Measurements from ENCODE around the gene ARFGAP2. TPM values are rescaled to one million over a fixed set of nuclear protein-coding genes. Genes with fewer than 3 reads are reported as not detected.
"Not testable (repeated sequence)": the region's sequence is repeated elsewhere in the genome, so short reads cannot be mapped to it uniquely, and the experiment has no call there.

ARFGAP2 gene
- total RNA-seq, 1 donor from 2014 or later = 91.4 TPM

- not testable (repeated sequence) for DNase-seq (ENCODE audit: extremely low read depth, low read depth, low spot score)
These were observed 57.6 kb downstream of the ARFGAP2 start for GRCh38 chr11:47118958-47119688.

Other genes starting within 250 kb of the ARFGAP2 start
- 25.9 and 33.5 TPM in 2 replicates for gene CSTPP1, start 240.1 kb downstream of the ARFGAP2 start, total RNA-seq
- gene PACSIN3, start 9.6 kb upstream of the ARFGAP2 start, total RNA-seq = 16.8 and 21.6 TPM in 2 replicates
- gene DDB2, start 38.1 kb upstream of the ARFGAP2 start, total RNA-seq = 61.0 and 74.7 TPM in 2 replicates
- 29.9 and 53.1 TPM in 2 replicates for gene ACP2, start 71.9 kb upstream of the ARFGAP2 start, total RNA-seq
- gene NR1H3, start 81.1 kb upstream of the ARFGAP2 start, total RNA-seq = 4.1 and 7.6 TPM in 2 replicates
- 28.1 and 39.7 TPM in 2 replicates for gene MADD, start 93.3 kb upstream of the ARFGAP2 start, total RNA-seq
- gene MYBPC3, start 175.8 kb upstream of the ARFGAP2 start, total RNA-seq = not detected in 2 replicates
- gene SPI1, start 201.7 kb upstream of the ARFGAP2 start, total RNA-seq = not detected in 2 replicates
- gene SLC39A13, start 231.7 kb upstream of the ARFGAP2 start, total RNA-seq = 118 and 133 TPM in 2 replicates
- 143 and 156 TPM in 2 replicates for gene PSMC3, start 249.6 kb upstream of the ARFGAP2 start, total RNA-seq